Adrenal gland (tissue), 12 donors: Measurements from ENCODE around the gene TPGS1. TPM values are rescaled to one million over a fixed set of nuclear protein-coding genes. Genes with fewer than 3 reads are reported as not detected.

ENCODE experiments used
- DNase-seq, 7 donors: peaks; one replicate each; pipeline ENCODE4 v3.0.0-alpha.2; 2019 to 2020
- H3K27ac ChIP-seq, 5 donors: fragments of 200-600 bp; sonication (generic) in 4 of 5; 1 replicate in 3 of 5; 2 replicates in 2 of 5; pipeline versions ENCODE4 v1.5.1 to v1.8.0; 2016 to 2020; ENCODE audit warnings: mild to moderate bottlenecking in 1 of 5
- H3K27me3 ChIP-seq: fragments of 200-600 bp; 2 replicates; pipeline ENCODE4 v1.8.0; 2021
- H3K36me3 ChIP-seq, 2 donors: fragments of 200-600 bp; replicated peaks in 1 of 2; 1 replicate in 1 of 2; 2 replicates in 1 of 2; pipeline versions ENCODE4 v1.5.1 to v1.8.0; 2018 to 2022
- H3K4me1 ChIP-seq, 2 donors: fragments of 200-600 bp; replicated peaks in 1 of 2; 1 replicate in 1 of 2; 2 replicates in 1 of 2; pipeline versions ENCODE4 v1.5.1 to v1.8.0; 2018 to 2021
- H3K4me3 ChIP-seq, 4 donors: fragments of 200-600 bp; sonication (generic) in 3 of 4; one replicate each; pipeline ENCODE4 v1.5.1; 2016 to 2018
- H3K9me3 ChIP-seq, 3 donors: fragments of 200-600 bp; sonication (generic) in 1 of 3; replicated peaks in 1 of 3; 1 replicate in 2 of 3; 2 replicates in 1 of 3; pipeline versions ENCODE4 v1.5.1 to v1.8.0; 2016 to 2021
- CTCF ChIP-seq, 6 experiments: fragments of 450-650 bp in 4 of 6; fragments of 200-600 bp in 2 of 6; sonication (generic) in 1 of 6; IDR thresholded peaks; 1 replicate in 5 of 6; 2 replicates in 1 of 6; pipeline versions ENCODE4 v1.5.1 to v1.8.0; 2016 to 2021; ENCODE audit warnings: antibody characterized with exemption in 6 of 6, mild to moderate bottlenecking in 2 of 6, moderate library complexity in 1 of 6
- POLR2A ChIP-seq, 2 donors: fragments of 450-650 bp; IDR thresholded peaks; one replicate each; pipeline ENCODE4 v1.6.1; 2017; ENCODE audit warnings: antibody characterized with exemption in 2 of 2, mild to moderate bottlenecking in 2 of 2, moderate library complexity in 1 of 2
- WGBS, 4 donors: extraction: QIAGEN DNeasy Blood & Tissue Kit in 2 of 4; methylation state at CpG; one replicate each; pipeline versions ENCODE4 v1.1.5 to v1.1.7; 2013 to 2017; 5-methylcytosine and 5-hydroxymethylcytosine counted together
- intact Hi-C, 2 donors: fragments of 100-400 bp; cut with DNase I; formaldehyde crosslinking; loops; one replicate each; pipeline versions ENCODE4 v1.14.1 to v1.15.0; 2022 to 2023
- polyA plus RNA-seq, 3 donors: library from polyadenylated mRNA; stranded (reverse); fragments of 200-250 nt in 2 of 3; fragments of 350-450 nt in 1 of 3; fragmentation: Illumina TruSeq in 1 of 3; extraction: RNeasy Lipid Tissue Mini Kit (QIAGEN cat#74804) in 1 of 3; gene quantifications; one replicate each; pipeline ENCODE4 v1.2.3, GENCODE V29; 2013 to 2014
- total RNA-seq, 9 donors: library from RNA; depleted of rRNA in 4 of 9; stranded (reverse); fragments of >200 nt in 4 of 9; fragments of 120-200 nt in 1 of 9; fragmentation: NEBNext Ultra II Directional in 1 of 9; extraction: Animal tissue kit (Norgen Biotek cat#: 25700) in 1 of 9; gene quantifications; one replicate each; pipeline versions ENCODE4 v1.1.0 to v1.2.4, GENCODE V29; 2013 to 2023
- donor health status: healthy with polysubstance abuse.
- donor health status: Bipolar disorder and iron deficiency.
- donor health status: DM: yes; HTN: yes; CAD: no.
- donor health status: DM: no; HTN: no; CAD: no.
- donor health status: DM: no; HTN: no; CAD: no.
- donor health status: DM: yes; HTN: yes; CAD: no.

TPGS1 gene
- total and polyA plus RNA-seq, 12 donors: 0.07 to 123 (median 36.7) TPM

DNA sequence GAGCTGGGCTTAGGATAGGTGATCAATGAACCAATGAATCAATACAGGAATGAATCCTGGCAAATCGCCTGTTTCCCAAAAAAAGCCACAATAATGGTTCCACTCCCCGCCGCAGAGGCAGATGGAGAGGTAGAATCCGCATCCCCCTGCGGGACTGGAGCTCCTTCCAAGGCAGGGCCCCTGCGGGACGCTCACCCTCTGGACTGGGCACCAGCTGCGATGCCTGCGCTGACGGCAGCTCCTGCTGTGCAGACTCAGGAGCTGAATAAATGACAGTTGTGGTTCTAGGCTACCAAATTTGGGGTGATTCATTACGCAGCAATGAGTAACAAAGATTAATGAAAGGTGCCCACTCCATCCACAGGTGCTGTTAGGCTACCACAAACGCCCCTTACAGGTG, 15.4 kb downstream of the TPGS1 start:
- Histone ChIP-seq H3K36me3 (no peaks in the 10 kb centered on the region), H3K27me3 (no peaks in the 10 kb centered on the region), H3K4me1 (no peaks in the 10 kb centered on the region), H3K9me3 (no peaks in the 10 kb centered on the region), H3K4me3 (no peak overlapping the region), H3K27ac (no peak overlapping the region)
- no peak for DNase-seq
- TF ChIP-seq CTCF (IDR thresholded peaks at IDR 0.05) (no peak), POLR2A (IDR thresholded peaks at IDR 0.05) (no peak)
- WGBS, 4 donors: 78 to 92% (median 91%) methylated on average over 4 to 12 of the region's 12 CpGs
- intact Hi-C loops: no loop called here

DNA sequence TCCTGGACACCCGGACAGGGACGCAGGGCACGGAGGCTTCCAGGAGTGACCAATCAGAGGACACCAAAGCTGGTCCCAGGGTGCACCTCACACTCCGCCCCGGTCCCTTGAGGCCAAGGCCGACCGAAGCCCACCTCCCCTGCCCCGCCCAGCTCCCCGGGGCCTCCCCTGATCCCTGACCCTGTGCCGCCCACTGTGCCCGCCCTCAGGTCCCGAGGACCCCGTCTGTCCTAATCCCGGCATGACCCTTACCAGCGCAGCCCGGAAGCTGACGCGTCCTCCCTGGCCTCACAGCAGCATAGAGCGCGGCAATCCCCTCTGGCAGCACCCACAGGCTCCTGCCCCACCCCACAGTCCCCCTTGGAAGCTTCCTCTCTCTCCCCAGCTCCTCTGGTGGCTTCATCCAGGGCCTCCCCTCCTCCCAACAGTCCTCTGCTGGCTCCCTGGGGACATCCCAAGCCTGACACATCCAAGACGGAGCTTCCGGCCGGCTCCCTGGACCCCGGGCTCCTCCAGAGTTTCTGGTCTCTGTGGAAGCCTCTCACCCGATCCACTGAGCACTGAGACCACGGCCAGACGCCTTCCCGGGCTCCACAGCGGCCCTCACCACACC, 16.9 kb downstream of the TPGS1 start:
- 62 to 67% (median 63%) methylated on average over 22 to 29 of the region's 29 CpGs for WGBS, 4 donors
- TF ChIP-seq POLR2A (IDR thresholded peaks at IDR 0.05): no peak
- no peak for TF ChIP-seq CTCF (IDR thresholded peaks at IDR 0.05)

GRCh38 chr19:525029-525428, 17.7 kb downstream of the TPGS1 start:
- no peaks in the 10 kb centered on the region for H3K9me3 ChIP-seq
- H3K4me3 ChIP-seq: no peak overlapping the region
- no peaks in the 10 kb centered on the region for H3K4me1 ChIP-seq
- intact Hi-C loops: no loop called here
- WGBS, 4 donors: 60 to 77% (median 68%) methylated on average over 2 to 18 of the region's 18 CpGs
- no peak for DNase-seq
- no peak overlapping the region for H3K27ac ChIP-seq
- H3K36me3 ChIP-seq: no peaks in the 10 kb centered on the region
- no peak for TF ChIP-seq POLR2A (IDR thresholded peaks at IDR 0.05)
- no peak for TF ChIP-seq CTCF (IDR thresholded peaks at IDR 0.05)
- no peaks in the 10 kb centered on the region for H3K27me3 ChIP-seq

More for the DNA sequence above, 16.9 kb downstream of the TPGS1 start:
- DNase-seq: no peak
- no peak overlapping the region for H3K27ac ChIP-seq
- H3K27me3 ChIP-seq: no peaks in the 10 kb centered on the region
- H3K4me1 ChIP-seq: no peaks in the 10 kb centered on the region
- no peaks in the 10 kb centered on the region for H3K36me3 ChIP-seq
- intact Hi-C loops: no loop called here
- no peak overlapping the region for H3K4me3 ChIP-seq
- H3K9me3 ChIP-seq: no peaks in the 10 kb centered on the region

DNA sequence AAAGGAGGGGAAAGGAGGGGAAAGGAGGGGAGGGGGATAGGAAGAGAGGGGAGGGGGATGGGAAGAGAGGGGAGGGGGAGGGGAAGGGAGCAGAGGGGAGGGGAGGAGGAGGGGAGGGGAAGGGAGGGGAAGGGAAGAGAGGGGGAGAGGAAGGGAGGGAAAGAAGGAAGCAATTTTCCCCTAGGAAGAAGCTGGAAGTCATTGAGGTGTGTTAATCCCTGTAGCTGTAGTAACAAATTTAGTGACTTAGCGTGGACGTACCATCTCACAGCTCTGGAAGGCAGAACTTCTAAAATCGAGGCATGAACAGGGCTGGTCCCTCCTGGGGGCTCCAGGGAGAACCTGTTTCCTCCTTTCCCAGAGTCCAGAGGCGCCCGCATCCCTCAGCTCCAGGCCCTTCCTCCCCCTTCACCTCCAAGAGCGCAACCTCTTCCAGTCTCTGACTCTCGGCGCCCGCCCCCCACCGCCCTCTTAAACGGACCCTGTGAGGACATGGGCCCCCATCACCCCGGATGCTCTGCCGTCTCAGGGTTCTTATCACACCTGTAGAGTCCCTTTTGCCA, 18.6 kb downstream of the TPGS1 start:
- Histone ChIP-seq H3K36me3 (no peaks in the 10 kb centered on the region), H3K27me3 (no peaks in the 10 kb centered on the region), H3K4me3 (no peak overlapping the region), H3K4me1 (no peaks in the 10 kb centered on the region), H3K9me3 (no peaks in the 10 kb centered on the region), H3K27ac (no peak overlapping the region)
- intact Hi-C loops: no loop called here
- TF ChIP-seq CTCF (IDR thresholded peaks at IDR 0.05) (no peak), POLR2A (IDR thresholded peaks at IDR 0.05) (no peak)
- WGBS, 4 donors: 35 to 55% (median 51%) methylated on average over 13 of the region's 13 CpGs
- DNase-seq: no peak
